ENCODE data around the gene RUFY1. TPM values are rescaled to one million over a fixed set of nuclear protein-coding genes. Genes with fewer than 3 reads are reported as not detected.

The RUFY1 gene
- total RNA-seq, 2 donors from 2014 or later: 56.2 to 86.3 TPM

GRCh38 chr5:179607160-179607931 is 57.0 kb downstream of the RUFY1 start:
- Histone ChIP-seq H3K27me3 (replicated peaks; ENCODE audit: insufficient read depth) (no peaks in the 10 kb centered on the region), H3K4me3 (no peak overlapping the region), H3K27ac (no peak overlapping the region), H3K4me1 (ENCODE audit: control insufficient read depth in 1 of 2, low read depth in 2 of 2) (peaks cover 3 to 17% of the 10 kb centered on the region in 2 donors), H3K9me3 (no peaks in the 10 kb centered on the region), H3K36me3 (peaks cover 52% of the 10 kb centered on the region)
- DNase-seq (ENCODE audit: low spot score): no peak
- TF ChIP-seq CTCF (IDR thresholded peaks at IDR 0.05): no peak
- no peak for ATAC-seq (ENCODE audit: insufficient number of reproducible peaks, low FRiP score, low read depth)

GRCh38 chr5:179608131-179608581 is 57.8 kb downstream of the RUFY1 start:
- H3K36me3 ChIP-seq: peaks cover 55% of the 10 kb centered on the region
- ATAC-seq (ENCODE audit: insufficient number of reproducible peaks, low FRiP score, low read depth): no peak

GRCh38 chr5:179609834-179610108 is 59.4 kb downstream of the RUFY1 start:
- Histone ChIP-seq H3K4me3 (no peak overlapping the region), H3K4me1 (ENCODE audit: control insufficient read depth in 1 of 2, low read depth in 2 of 2) (peaks cover 3 to 17% of the 10 kb centered on the region in 2 donors), H3K27ac (no peak overlapping the region), H3K27me3 (replicated peaks; ENCODE audit: insufficient read depth) (no peaks in the 10 kb centered on the region), H3K9me3 (no peaks in the 10 kb centered on the region), H3K36me3 (peaks cover 64% of the 10 kb centered on the region)
- no peak for TF ChIP-seq CTCF (IDR thresholded peaks at IDR 0.05)
- DNase-seq (ENCODE audit: low spot score): no peak
- ATAC-seq (ENCODE audit: insufficient number of reproducible peaks, low FRiP score, low read depth): no peak

More at GRCh38 chr5:179608131-179608581, 57.8 kb downstream of the RUFY1 start:
- Histone ChIP-seq H3K4me1 (ENCODE audit: control insufficient read depth in 1 of 2, low read depth in 2 of 2) (peaks cover 3 to 17% of the 10 kb centered on the region in 2 donors), H3K9me3 (no peaks in the 10 kb centered on the region), H3K27me3 (replicated peaks; ENCODE audit: insufficient read depth) (no peaks in the 10 kb centered on the region), H3K4me3 (no peak overlapping the region), H3K27ac (no peak overlapping the region)
- DNase-seq (ENCODE audit: low spot score): no peak
- TF ChIP-seq CTCF (IDR thresholded peaks at IDR 0.05): no peak

GRCh38 chr5:179610109-179610902 is 60.0 kb downstream of the RUFY1 start:
- peak overlapping the region in 1 of 2 donors; percentile 7 for H3K27ac ChIP-seq
- peaks cover 3 to 20% of the 10 kb centered on the region in 2 donors for H3K4me1 ChIP-seq (ENCODE audit: control insufficient read depth in 1 of 2, low read depth in 2 of 2)
- ATAC-seq (ENCODE audit: insufficient number of reproducible peaks, low FRiP score, low read depth) (no peak), DNase-seq (ENCODE audit: low spot score) (no peak)
- H3K4me3 ChIP-seq: no peak overlapping the region
- TF ChIP-seq CTCF (IDR thresholded peaks at IDR 0.05): no peak
- peaks cover 69% of the 10 kb centered on the region for H3K36me3 ChIP-seq
- H3K27me3 ChIP-seq (replicated peaks; ENCODE audit: insufficient read depth): no peaks in the 10 kb centered on the region
- H3K9me3 ChIP-seq: no peaks in the 10 kb centered on the region

GRCh38 chr5:179610903-179611265 is 60.5 kb downstream of the RUFY1 start:
- Histone ChIP-seq H3K27me3 (replicated peaks; ENCODE audit: insufficient read depth) (no peaks in the 10 kb centered on the region), H3K4me1 (ENCODE audit: control insufficient read depth in 1 of 2, low read depth in 2 of 2) (peaks cover 3 to 20% of the 10 kb centered on the region in 2 donors), H3K4me3 (no peak overlapping the region), H3K36me3 (peaks cover 72% of the 10 kb centered on the region), H3K27ac (peak overlapping the region in 1 of 2 donors; percentile 7), H3K9me3 (no peaks in the 10 kb centered on the region)
- no peak for TF ChIP-seq CTCF (IDR thresholded peaks at IDR 0.05)
- ATAC-seq (ENCODE audit: insufficient number of reproducible peaks, low FRiP score, low read depth) (no peak), DNase-seq (ENCODE audit: low spot score) (no peak)
